ENCODE results near the gene OPRD1.
A peak's percentile ranks its signal among the peaks of the same experiment; 100 is the strongest.
"Not testable (repeated sequence)": the region's sequence is repeated elsewhere in the genome, so short reads cannot be mapped to it uniquely, and the experiment has no call there.

OPRD1 gene

DNA sequence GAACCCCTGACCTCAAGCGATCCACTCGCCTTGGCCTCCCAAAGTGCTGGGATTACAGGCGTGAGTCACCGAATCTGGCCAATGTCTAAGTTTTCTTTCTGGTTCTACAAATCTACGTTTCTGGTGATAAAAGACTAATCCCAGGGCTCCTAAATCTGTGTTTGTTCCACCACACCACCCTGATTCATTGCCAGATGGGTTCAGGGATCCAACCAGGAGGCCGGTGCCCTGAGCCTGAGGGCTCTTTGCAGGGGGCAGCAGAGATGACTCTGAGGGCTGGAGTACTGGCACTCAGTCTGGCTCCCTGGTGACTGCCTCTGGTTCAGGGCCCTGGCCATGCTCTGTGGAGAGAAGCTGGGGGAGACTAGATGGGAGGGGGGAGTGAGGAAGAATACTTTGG lies 10.5 kb upstream of the OPRD1 start:
- no peak for DNase-seq (ENCODE audit: low spot score)

DNA sequence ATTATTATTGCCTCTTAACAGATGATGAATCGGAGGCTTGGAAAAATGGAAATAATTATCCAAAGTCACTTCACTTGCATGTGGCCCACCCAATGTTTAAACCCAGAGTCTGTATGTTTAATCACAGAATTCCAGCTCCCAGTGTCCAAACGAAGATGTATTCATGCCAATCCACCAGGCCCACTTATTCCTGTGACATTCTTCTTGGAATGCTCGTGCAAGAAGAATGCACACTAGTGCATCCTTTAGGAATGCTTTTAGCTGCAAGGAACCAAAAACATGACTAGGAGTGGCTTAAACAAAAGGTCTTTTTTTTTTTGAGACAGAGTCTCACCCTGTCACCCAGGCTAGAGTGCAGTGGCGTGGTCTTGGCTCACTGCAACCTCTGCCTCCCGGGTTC lies 8.9 kb upstream of the OPRD1 start:
- no peak for DNase-seq (ENCODE audit: low spot score)

DNA sequence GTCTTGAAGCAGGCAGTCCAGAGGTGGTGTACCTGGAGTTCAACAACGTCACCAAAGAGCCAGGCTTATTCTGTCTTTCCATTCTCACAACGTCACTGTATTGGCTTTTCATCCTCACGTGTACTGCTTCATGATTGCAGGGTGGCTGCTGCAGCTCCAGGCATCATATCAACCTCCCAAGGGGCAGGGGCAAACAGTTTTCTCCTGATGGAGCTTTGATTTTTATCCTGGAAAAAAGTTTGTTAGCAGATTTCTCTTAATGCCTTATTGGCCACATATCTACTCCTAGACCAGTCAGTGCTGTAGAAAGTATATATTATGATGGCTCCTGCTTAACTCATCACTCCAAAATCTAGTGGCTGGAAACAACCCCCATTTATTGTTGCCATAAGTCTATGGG lies 8.3 kb upstream of the OPRD1 start:
- no peak for DNase-seq (ENCODE audit: low spot score)

GRCh38 chr1:28804071-28804470 lies 7.9 kb upstream of the OPRD1 start:
- DNase-seq (ENCODE audit: low spot score) = peak; percentile 4

GRCh38 chr1:28807046-28807445 lies 4.9 kb upstream of the OPRD1 start:
- no peak for DNase-seq (ENCODE audit: low spot score)

DNA sequence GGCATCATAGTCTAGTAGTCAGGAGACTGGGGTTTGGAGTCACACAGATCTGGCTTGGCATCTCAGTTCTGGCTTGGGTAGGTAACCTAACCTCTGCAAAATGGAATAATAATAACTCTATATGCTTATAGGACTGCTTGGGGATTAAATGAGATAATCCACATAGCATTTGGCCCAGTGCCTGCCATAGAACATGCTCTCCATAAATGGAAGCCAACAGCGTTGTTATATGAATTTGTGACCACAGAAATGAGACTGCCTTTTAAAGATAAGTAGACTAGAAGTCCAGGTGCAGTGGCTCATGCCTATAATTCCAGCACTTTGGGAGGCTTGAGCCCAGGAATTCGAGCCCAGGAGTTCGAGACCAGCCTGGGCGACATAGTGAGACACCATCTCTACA lies 4.0 kb upstream of the OPRD1 start:
- no peak for DNase-seq (ENCODE audit: low spot score)

DNA sequence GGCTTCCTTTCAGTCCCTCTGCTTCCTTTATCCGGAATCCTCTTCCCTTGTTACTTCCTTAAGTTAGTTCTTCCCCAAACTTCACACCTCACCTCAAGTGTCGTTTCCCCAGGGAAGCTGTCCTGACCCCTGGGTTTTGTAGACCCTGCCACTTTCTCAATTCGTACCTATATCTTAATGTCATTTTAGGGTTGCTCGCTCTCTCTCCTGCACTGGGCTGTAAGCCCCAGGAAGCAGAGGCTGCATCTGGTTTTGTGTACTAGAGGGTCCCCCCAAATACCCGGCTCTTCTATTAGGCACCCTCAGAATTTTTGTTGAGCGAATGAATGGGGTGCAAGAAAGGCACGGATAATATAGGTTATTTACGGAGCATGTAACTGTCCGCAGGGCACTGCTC lies 603 bp upstream of the OPRD1 start:
- no peak for DNase-seq (ENCODE audit: low spot score)

DNA sequence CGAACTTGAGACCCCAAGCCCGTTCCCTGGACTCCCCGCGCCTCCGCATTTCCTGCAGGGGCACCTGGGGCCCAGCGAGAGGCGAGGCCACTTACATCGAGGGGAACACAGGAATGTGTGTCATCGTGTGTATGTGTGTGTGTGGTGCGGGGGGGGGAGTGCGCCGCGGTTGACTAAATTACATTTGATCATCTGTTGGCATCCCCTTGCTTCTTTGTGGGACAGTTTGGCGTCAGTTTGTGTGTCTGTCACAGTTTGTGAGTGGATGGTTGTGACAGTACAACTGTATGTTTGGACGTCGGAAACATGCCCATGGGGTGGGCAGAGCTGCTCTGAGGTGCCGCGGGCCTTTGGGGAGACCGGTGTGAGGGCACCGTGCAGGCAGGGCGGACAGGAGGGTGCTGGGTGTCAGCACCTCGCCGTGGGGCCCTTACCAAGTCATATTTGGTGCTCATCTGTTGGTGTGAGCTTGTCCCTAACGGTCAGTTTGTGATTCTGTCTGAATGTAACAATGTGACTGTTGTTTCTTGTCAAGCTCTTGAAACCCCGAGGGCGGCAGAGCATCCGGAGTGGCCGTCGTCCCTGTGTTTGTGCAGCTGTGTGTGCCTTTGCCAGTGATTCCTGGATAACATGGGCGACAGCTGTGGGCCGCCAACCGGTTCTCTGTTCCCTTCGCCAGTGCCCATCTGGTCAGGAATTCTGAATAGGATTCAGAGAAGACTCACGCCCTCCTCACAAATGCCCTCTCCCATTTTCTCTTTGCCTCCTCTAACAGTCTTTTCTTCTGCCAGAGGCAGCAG lies 899 bp downstream of the OPRD1 start:
- no peak for DNase-seq (ENCODE audit: low spot score)

DNA sequence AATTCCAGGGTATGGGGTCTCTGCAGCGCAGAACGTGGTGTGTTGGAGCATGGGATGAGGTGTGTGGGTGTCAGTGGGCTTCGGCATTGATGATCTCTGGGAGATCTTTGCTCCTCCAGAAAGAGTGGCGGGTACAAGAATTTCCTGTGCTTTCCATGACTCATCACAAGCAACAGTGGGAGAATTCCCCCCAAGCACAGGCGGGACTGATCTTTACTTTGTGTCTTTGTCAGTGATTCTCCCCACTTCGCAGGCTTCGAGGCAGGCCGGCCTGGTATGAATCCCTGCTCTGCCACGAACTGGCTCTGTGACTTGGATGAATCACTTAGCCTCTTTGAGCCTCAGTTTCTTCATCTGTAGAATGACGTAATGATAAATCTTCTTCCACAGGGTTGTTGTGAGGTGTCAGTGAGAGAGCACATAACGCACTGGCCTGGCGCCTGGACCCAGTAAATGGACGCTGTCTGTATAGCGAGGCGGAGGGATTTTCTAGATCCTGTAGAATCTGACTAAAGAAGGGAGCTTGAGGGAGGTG lies 2.0 kb downstream of the OPRD1 start:
- no peak for DNase-seq (ENCODE audit: low spot score)

DNA sequence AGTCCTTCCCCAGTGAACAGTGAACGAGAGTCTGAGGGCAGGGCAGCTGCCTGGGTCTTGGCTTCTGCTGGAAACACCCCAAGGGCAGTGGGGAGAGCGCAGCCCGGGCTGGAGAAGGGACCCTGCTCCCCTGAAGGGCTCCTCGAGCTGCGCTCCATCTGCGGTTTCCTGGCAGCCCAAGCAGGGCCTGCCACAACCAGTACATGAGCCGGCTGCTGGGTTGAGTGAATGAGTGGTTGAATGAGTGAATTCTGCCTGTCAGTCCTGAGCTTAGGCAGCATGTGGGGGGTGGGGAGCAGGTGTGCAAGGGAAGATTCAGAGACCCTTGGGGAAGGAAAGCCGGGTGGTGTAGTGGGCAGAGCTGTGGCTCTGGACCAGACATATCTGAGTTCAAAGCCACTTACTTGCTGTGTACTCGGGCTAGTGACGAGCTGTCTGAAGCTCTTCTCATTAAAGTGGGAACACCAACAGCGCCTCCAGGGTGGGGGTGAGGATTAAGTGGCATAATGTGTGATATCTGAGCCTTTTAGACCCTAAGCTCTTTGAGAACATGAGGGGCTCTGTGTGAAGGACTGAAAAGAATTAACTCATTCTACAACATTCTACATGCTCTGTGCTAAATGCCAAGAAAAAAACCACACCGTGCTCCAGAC lies 3.7 kb downstream of the OPRD1 start:
- no peak for DNase-seq (ENCODE audit: low spot score)

GRCh38 chr1:28817133-28817532 lies 5.2 kb downstream of the OPRD1 start:
- DNase-seq (ENCODE audit: low spot score) = no peak

DNA sequence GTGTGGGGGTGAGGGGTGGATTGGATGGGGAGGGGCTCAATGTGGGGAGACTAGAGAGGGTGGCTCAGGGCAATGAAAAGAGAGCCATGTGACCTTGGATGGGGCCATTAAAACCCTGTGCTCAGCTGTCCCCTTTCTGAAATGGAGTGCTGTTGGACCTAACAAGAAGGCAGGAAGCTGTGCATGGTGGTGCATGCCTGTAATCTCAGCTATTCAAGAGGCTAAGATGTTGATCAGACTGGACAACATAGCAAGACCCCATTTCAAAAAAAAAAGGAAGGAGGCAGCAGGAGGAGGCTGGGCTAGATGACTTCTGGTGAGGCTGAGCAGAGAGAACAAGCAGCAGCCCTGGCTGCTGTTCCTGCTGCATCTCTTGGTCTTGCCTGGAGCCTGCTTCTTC lies 7.0 kb downstream of the OPRD1 start:
- no peak for DNase-seq (ENCODE audit: low spot score)

DNA sequence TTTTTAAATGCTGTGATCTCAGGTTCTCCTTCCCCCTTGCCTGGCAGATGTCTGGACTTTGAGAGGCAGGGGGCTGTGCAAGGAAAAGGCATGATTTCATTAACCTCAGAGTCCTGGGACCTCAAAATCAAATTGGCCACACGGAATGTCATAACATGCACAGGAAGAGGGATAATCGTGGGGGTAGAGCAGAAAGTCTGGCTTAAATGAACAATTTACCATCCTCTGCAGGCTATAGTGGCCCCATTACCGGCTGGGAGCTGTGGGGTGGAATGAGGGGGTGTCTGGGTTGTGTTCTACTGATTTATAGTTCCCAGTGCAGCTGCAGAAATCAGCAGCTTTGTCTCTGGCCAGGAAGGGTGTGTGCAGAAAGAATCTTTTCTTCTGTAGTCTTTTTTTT lies 10.8 kb downstream of the OPRD1 start:
- no peak for DNase-seq (ENCODE audit: low spot score)

GRCh38 chr1:28824061-28824460 lies 12.1 kb downstream of the OPRD1 start:
- DNase-seq (ENCODE audit: low spot score) = not testable (repeated sequence)

DNA sequence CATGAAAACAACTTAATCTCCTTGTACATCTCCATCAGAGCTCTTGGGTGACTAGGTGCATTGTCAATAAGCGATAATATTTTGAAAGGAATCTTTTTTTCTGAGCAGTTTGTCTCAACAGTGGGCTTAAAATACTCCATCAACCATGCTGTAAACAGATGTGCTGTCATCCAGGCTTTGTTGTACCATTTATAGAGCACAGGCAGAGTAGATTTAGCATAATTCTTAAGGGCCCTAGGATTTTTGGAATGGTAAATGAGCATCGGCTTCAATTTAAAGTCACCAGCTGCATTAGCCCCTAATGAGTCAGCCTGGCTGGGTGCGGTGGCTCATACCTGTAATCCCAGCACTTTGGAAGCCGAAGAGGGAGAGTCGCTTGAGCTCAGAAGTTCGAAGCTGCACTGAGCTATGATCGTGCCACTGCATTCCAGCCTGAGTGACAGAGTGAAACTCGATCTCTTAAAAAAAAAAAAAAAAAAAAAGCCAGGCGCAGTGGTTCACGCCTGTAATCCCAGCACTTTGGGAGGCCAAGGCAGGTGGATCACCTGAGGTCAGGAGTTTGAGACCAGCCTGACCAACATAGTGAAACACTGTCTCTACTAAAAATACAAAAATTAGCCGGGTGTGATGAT lies 16.4 kb downstream of the OPRD1 start:
- not testable (repeated sequence) for DNase-seq (ENCODE audit: low spot score)

- DNase-seq (ENCODE audit: low spot score) = no peak
Measured at GRCh38 chr1:28830814-28831213, 18.8 kb downstream of the OPRD1 start.

- DNase-seq (ENCODE audit: low spot score) = no peak
Measured at GRCh38 chr1:28832966-28833365, 21.0 kb downstream of the OPRD1 start.

DNA sequence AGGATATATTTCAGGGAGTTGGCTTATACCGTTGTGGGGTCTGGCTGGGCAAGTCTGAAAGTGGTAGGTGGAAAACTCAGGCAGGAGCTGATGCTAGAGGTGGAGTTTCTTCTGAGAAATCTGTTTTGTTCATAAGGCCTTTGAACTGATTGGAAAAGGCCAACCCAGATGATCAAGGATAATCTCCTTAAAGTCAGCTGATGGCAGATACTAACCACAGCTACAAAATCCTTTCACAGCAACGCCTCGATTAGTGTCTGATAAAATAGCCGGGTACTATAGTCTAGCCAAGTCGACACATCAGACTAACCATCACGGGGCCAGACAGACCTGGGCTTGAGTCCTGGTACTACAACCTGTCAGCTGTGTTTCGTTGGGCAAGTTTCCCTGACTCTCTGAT lies 21.4 kb downstream of the OPRD1 start:
- no peak for DNase-seq (ENCODE audit: low spot score)

DNA sequence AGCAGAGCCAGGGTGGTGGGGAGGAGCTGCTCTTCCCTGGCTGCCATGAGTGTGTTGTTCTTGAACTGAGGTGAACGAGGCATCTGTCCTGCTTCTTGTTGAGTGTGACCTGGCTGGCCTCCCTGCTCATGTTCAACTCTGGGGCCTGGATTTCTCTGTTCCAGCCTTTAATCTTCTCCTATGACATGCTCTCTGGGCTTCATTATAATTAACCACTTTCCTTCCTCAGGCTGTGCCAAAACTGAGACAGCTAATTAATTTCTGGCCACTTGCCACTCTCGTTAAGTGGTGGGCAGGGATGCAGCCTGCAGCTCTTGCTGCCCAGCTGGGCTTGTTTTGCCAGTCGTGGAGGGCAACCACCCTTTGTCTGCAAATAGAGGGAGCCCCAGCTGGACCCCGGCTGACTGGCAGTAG lies 23.3 kb downstream of the OPRD1 start:
- DNase-seq (ENCODE audit: low spot score) = no peak

DNA sequence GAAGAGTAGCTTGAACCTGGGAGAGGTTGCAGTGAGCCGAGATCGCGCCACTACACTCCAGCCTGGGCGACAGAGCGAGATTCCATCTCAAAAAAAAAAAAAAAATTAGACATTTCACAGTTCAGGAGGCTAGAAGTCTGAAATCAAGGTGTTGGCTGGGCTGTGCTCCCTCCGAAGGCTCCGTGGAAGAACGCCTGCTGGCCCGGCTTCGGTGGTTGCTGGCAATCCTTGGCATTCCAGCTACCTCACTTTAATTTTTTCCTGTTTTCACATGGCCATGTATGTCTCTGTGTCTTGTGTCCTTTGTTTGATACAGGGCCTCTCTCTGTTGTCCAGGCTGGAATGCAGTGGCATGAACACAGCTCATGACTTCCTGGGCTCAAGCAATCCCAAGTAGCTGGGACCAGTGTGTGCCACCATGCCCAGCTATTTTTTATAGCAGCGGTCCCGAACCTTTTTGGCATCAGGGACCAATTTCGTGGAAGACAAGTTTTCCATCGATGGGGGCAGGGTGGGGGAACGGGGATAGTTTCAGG lies 24.5 kb downstream of the OPRD1 start:
- DNase-seq (ENCODE audit: low spot score) = no peak

GRCh38 chr1:28840928-28841544 lies 29.1 kb downstream of the OPRD1 start:
- DNase-seq (ENCODE audit: low spot score) = no peak

GRCh38 chr1:28845786-28846543 lies 34.0 kb downstream of the OPRD1 start:
- no peak for DNase-seq (ENCODE audit: low spot score)

Data from iPS-NIHi11 (cell line).